Activated CD4-positive, CD25-positive, alpha-beta regulatory T cell treated with anti-CD3 and anti-CD28 coated beads, Interleukin-2, amount 50 U/mL, for 72 hours (primary cell): Measurements from ENCODE around the gene MMP14.
"Not testable (repeated sequence)": the region's sequence is repeated elsewhere in the genome, so short reads cannot be mapped to it uniquely, and the experiment has no call there.

Experiments
- DNase-seq: peaks from one replicate; pipeline ENCODE4 v3.0.0; 2021

The MMP14 gene

GRCh38 chr14:22814941-22815713 lies 21.3 kb upstream of the MMP14 start, which contains the start of gene SLC7A7:
Gene SLC7A7, minus strand, starts transcription at chr14:22815435. Its CDS starts 2,037 bp downstream, at chr14:22813398.
- DNase-seq: no peak

- no peak for DNase-seq
Observed at GRCh38 chr14:22819151-22819988, 17.0 kb upstream of the MMP14 start.

GRCh38 chr14:22820731-22821130 lies 15.7 kb upstream of the MMP14 start:
- DNase-seq: no peak

GRCh38 chr14:22821193-22822015 lies 15.0 kb upstream of the MMP14 start:
- DNase-seq: no peak

- no peak for DNase-seq
Observed at GRCh38 chr14:22822016-22822570, 14.3 kb upstream of the MMP14 start.

- DNase-seq: peak; percentile 56
Observed at GRCh38 chr14:22822571-22823098, 13.8 kb upstream of the MMP14 start.

GRCh38 chr14:22824711-22825359 lies 11.6 kb upstream of the MMP14 start:
- no peak for DNase-seq

GRCh38 chr14:22829076-22829660 lies 7.2 kb upstream of the MMP14 start:
- not testable (repeated sequence) for DNase-seq

- peak; percentile 79 for DNase-seq
Observed at GRCh38 chr14:22829661-22830442, 6.5 kb upstream of the MMP14 start, which contains the start of gene MRPL52. Gene MRPL52, plus strand, starts transcription at chr14:22829887. Its CDS starts 26 bp downstream, at chr14:22829913.

- no peak for DNase-seq
Observed at GRCh38 chr14:22830443-22831010, 5.9 kb upstream of the MMP14 start.

GRCh38 chr14:22835505-22835904 lies 880 bp upstream of the MMP14 start:
- no peak for DNase-seq

GRCh38 chr14:22837114-22837749 lies 847 bp downstream of the MMP14 start:
- DNase-seq: no peak

GRCh38 chr14:22837750-22838538 lies 1.6 kb downstream of the MMP14 start:
- no peak for DNase-seq

- no peak for DNase-seq
Observed at GRCh38 chr14:22838631-22839041, 2.3 kb downstream of the MMP14 start.

GRCh38 chr14:22839159-22839779 lies 2.9 kb downstream of the MMP14 start:
- no peak for DNase-seq

GRCh38 chr14:22841311-22841710 lies 4.9 kb downstream of the MMP14 start:
- no peak for DNase-seq

GRCh38 chr14:22841769-22842168 lies 5.4 kb downstream of the MMP14 start:
- DNase-seq: no peak
